ENCODE data around the gene NAPSA. TPM values are rescaled to one million over a fixed set of nuclear protein-coding genes. Genes with fewer than 3 reads are reported as not detected.

Gene NAPSA
- total and polyA plus RNA-seq, 9 of the 15 experiments (the other 6 are each of a cell fraction or from before 2014, with no cell fraction given): 0.25 to 1.9 (median 0.69) TPM

DNA sequence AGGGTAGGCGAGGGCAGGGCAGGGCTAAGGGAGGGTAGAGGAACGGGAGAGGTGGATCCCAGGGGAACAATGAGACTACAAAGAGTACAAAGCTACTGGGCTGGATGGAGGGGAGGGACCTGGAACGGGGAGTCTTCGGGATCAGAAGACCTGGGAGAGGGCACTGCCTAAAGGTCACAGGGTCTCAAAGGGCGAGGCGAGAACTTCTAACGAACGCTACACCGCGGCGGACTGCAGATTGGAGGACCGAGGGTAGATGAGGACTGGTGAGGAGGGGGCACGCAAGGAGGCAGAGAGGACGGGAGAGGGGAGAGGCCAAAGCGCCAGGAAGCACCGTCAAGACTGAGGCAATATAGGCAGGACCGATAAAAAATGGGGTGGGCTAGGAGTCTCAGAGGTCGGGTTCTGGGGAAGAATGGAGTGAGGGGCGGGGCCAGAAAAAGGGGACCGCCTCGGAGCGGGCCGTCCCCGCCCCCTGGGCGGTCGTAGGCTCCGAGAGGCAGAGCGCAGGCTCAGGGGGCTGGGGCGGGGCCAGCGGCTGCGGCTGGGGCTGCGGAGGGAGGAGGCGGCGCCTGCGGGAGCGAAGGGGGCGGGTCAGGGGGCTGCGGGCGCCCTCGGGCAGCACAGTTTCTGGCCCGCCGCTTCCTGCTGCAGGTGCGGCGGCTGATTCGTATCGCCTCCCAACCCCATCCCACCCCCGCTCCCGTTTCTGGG, 34.9 kb downstream of the NAPSA start (continued):
- TF ChIP-seq SOX6 (IDR thresholded peaks at IDR 0.05): 0 out of 2 replicates have a peak, but pooled peaks have one; percentile 9
- peak; percentile 44; the same call in 1 of the 2 replicates for TF ChIP-seq RB1 (IDR thresholded peaks at IDR 0.05; ENCODE audit: low read depth)
- TF ChIP-seq NFIX (CRISPR knock-in tag; IDR thresholded peaks at IDR 0.05; ENCODE audit: low read depth): no peak
- TF ChIP-seq, protein P1, sequence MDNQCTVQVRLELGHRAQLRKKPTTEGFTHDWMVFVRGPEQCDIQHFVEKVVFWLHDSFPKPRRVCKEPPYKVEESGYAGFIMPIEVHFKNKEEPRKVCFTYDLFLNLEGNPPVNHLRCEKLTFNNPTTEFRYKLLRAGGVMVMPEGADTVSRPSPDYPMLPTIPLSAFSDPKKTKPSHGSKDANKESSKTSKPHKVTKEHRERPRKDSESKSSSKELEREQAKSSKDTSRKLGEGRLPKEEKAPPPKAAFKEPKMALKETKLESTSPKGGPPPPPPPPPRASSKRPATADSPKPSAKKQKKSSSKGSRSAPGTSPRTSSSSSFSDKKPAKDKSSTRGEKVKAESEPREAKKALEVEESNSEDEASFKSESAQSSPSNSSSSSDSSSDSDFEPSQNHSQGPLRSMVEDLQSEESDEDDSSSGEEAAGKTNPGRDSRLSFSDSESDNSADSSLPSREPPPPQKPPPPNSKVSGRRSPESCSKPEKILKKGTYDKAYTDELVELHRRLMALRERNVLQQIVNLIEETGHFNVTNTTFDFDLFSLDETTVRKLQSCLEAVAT (IDR thresholded peaks at IDR 0.05): peak; percentile 64 to 65
- TF ChIP-seq EP300 (IDR thresholded peaks at IDR 0.05; ENCODE audit: low read length): no peak
- no peak for TF ChIP-seq C11orf30 (IDR thresholded peaks at IDR 0.05; ENCODE audit: low read depth)
- no peak for TF ChIP-seq NFATC3 (IDR thresholded peaks at IDR 0.05)
- TF ChIP-seq SAFB2 (IDR thresholded peaks at IDR 0.05; ENCODE audit: borderline replicate concordance, low read depth, low read length, severe bottlenecking): no peak
- no peak for TF ChIP-seq SMAD4 (CRISPR knock-in tag; conservative IDR thresholded peaks at IDR 0.05)
- no peak for TF ChIP-seq MCM3 (IDR thresholded peaks at IDR 0.05)
- peak; percentile 35 for TF ChIP-seq PCBP1 (IDR thresholded peaks at IDR 0.05; ENCODE audit: low read depth, low read length, poor library complexity, severe bottlenecking)
- peak; percentile 62; the same call in 1 of the 2 replicates for TF ChIP-seq PHF8 (IDR thresholded peaks at IDR 0.05; ENCODE audit: borderline replicate concordance, low read length)
- no peak for TF ChIP-seq BRD4 (IDR thresholded peaks at IDR 0.05)
- no peak for TF ChIP-seq TEAD4 (IDR thresholded peaks at IDR 0.05; ENCODE audit: low read length)
- no peak for TF ChIP-seq TEAD4 (CRISPR knock-in tag; IDR thresholded peaks at IDR 0.05; ENCODE audit: borderline replicate concordance)
- no peak for TF ChIP-seq MYC (IDR thresholded peaks at IDR 0.05; ENCODE audit: low read depth, low read length)
- TF ChIP-seq MYC (CRISPR knock-in tag; IDR thresholded peaks at IDR 0.05; ENCODE audit: borderline replicate concordance, low read depth): peak; percentile 48; the same call in 1 of the 2 replicates
- TF ChIP-seq NCOA6 (IDR thresholded peaks at IDR 0.05): no peak
- peak; percentile 55 for TF ChIP-seq CXXC5 (CRISPR knock-in tag; IDR thresholded peaks at IDR 0.05)
- TF ChIP-seq SIX5 (IDR thresholded peaks at IDR 0.05; ENCODE audit: borderline replicate concordance in 1 of 2, insufficient read depth in 1 of 2, low read depth in 1 of 2, low read length in 2 of 2): no peak
- TF ChIP-seq, protein P2, sequence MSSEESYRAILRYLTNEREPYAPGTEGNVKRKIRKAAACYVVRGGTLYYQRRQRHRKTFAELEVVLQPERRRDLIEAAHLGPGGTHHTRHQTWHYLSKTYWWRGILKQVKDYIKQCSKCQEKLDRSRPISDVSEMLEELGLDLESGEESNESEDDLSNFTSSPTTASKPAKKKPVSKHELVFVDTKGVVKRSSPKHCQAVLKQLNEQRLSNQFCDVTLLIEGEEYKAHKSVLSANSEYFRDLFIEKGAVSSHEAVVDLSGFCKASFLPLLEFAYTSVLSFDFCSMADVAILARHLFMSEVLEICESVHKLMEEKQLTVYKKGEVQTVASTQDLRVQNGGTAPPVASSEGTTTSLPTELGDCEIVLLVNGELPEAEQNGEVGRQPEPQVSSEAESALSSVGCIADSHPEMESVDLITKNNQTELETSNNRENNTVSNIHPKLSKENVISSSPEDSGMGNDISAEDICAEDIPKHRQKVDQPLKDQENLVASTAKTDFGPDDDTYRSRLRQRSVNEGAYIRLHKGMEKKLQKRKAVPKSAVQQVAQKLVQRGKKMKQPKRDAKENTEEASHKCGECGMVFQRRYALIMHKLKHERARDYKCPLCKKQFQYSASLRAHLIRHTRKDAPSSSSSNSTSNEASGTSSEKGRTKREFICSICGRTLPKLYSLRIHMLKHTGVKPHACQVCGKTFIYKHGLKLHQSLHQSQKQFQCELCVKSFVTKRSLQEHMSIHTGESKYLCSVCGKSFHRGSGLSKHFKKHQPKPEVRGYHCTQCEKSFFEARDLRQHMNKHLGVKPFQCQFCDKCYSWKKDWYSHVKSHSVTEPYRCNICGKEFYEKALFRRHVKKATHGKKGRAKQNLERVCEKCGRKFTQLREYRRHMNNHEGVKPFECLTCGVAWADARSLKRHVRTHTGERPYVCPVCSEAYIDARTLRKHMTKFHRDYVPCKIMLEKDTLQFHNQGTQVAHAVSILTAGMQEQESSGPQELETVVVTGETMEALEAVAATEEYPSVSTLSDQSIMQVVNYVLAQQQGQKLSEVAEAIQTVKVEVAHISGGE (CRISPR knock-in tag; IDR thresholded peaks at IDR 0.05): no peak; a peak in 1 of 6 replicates
- no peak for TF ChIP-seq ELF4 (CRISPR knock-in tag; IDR thresholded peaks at IDR 0.05)
- TF ChIP-seq ZC3H4 (CRISPR knock-in tag; IDR thresholded peaks at IDR 0.05; ENCODE audit: borderline replicate concordance): no peak

All from K562 (cell line).